Prostate gland (tissue), 2 donors: ENCODE results near the gene LRRC2.

ENCODE experiments used
- POLR2A ChIP-seq: fragments of 450-650 bp; IDR thresholded peaks from one replicate; pipeline ENCODE4 v1.6.1; 2016; ENCODE audit warnings: antibody characterized with exemption, mild to moderate bottlenecking
- POLR2AphosphoS5 ChIP-seq: sonication (generic); formaldehyde crosslinking; IDR thresholded peaks from one replicate; pipeline ENCODE4 v1.6.1; 2017; ENCODE audit warnings: antibody characterized with exemption
- TF ChIP-seq, protein P1 (sequence below), 4 experiments: fragments of 200-600 bp in 2 of 4; fragments of 450-650 bp in 2 of 4; sonication (generic) in 2 of 4; IDR thresholded peaks; 1 replicate in 3 of 4; 2 replicates in 1 of 4; pipeline ENCODE4 v1.5.1; 2016 to 2019; ENCODE audit warnings: antibody characterized with exemption in 4 of 4, mild to moderate bottlenecking in 2 of 4, moderate library complexity in 2 of 4

GRCh38 chr3:46520531-46520930 is 45.6 kb downstream of the LRRC2 start:
- TF ChIP-seq, protein P1, sequence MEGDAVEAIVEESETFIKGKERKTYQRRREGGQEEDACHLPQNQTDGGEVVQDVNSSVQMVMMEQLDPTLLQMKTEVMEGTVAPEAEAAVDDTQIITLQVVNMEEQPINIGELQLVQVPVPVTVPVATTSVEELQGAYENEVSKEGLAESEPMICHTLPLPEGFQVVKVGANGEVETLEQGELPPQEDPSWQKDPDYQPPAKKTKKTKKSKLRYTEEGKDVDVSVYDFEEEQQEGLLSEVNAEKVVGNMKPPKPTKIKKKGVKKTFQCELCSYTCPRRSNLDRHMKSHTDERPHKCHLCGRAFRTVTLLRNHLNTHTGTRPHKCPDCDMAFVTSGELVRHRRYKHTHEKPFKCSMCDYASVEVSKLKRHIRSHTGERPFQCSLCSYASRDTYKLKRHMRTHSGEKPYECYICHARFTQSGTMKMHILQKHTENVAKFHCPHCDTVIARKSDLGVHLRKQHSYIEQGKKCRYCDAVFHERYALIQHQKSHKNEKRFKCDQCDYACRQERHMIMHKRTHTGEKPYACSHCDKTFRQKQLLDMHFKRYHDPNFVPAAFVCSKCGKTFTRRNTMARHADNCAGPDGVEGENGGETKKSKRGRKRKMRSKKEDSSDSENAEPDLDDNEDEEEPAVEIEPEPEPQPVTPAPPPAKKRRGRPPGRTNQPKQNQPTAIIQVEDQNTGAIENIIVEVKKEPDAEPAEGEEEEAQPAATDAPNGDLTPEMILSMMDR (IDR thresholded peaks at IDR 0.05), result no peak
- no peak for TF ChIP-seq POLR2A
- TF ChIP-seq POLR2AphosphoS5, result no peak
